A549 treated with dexamethasone at 1 μM for 4 hours (cell line): ENCODE data around the gene SLC35D2. TPM values are rescaled to one million over a fixed set of nuclear protein-coding genes. Genes with fewer than 3 reads are reported as not detected.

Experiments
- total RNA-seq: library from RNA; stranded (reverse); fragments of 200-300 nt; extraction: Qiagen RNA extraction; gene quantifications from 5 replicates; pipeline ENCODE4 v1.2.3, GENCODE V29; 2022

Gene SLC35D2
- total RNA-seq, result 16.5 to 23.0 TPM (median 22.0 TPM) in 5 replicates

DNA sequence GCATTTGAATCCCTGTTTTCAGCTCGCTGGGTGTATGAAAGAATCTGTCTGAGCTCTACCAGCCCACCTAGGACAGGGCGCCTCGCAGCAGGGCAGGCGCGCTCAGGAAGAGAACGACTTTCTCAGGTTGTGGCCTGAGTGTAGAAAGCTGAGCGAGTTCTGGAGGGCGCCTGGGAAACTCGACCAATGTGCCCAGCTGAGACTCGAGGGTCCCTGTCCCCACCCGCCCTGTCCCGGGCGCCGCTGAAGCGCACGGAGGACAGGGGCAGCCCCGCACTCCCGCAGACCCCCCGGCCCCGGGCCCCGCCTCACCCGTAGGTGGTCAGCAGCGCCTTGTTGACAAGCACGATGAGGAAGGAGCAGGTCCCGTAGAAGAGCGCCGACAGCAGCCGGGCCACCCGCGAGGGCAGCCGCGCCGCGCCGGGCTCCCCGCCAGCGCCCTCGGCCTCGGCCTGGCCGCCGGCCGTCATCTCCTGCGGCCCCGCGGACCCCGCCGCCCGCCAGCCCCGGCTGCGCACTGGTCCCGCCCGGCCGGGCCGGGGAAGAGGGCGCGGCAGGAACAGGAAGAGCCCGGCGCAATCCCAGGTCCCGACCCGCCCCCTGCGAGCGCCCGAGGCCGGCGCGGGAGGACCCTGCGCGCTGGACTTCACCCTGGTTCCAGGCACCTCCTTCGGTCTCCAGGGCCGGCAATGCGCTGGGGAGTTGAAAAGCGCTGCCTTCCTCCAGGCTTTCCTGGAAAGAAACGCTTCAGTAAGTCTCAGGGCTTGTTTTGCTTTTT lies at the start of gene SLC35D2:
TSS of gene SLC35D2 (minus strand) at position 547 of the 778 bp plus-strand sequence. CDS start at position 470, 77 bp downstream.

DNA sequence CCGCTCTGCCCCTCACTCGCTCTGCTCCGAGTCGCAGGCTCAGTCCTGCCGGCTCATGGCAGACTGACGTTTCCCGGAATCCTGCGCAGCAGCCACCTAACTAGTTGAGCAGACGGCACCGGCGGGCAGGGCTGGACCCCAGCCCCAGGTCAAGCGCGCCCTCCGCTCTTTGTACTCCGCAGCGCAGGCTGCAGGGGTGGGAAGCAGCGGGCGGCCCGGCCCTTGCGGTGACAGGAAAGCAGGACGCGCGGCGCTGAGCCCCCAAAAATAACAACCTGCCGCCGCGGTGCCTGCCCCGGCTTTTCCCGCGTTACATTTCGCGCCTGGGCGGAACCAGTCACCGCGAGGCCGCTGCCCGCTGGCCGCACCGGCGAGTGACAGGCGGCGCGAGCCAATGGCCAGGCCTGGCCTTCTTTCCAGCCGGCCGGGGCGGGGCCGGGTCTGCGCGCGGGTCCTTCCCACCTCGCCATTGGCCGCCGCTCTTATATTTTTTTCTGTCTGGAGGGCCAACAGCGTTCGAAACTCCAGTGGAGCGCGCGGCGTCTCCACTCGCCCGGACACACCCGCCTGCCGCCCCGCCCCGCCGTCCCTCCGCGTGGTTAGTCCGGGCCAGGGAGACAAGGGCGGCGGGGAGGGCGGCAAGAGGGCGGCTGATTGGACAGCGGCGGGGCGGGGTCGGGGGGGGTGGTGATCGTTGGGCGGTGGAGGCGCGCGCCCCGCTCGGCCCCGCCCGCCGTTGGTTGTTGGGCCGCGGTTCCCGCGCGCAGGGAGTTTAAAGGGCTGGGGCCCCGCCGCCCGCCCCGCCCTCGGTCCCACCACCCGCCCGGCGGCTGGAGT lies 34.8 kb upstream of the SLC35D2 start, which contains the start of gene ZNF367:
TSS of gene ZNF367 (minus strand) at position 288 of the 837 bp plus-strand sequence. CDS start 338 bp downstream, outside the sequence.

GRCh38 chr9:96302021-96302420 lies 81.5 kb downstream of the SLC35D2 start, which contains the start of gene HSD17B3:
HSD17B3 (minus strand) TSS chr9:96302176; CDS start chr9:96302104, 72 bp downstream.

Other genes with a start within 250 kb of the SLC35D2 start
- 0.09 TPM in 1 of 5 replicates, not detected in the others for gene HSD17B3, start 81.5 kb downstream of the SLC35D2 start, total RNA-seq
- gene ZNF367, start 34.7 kb upstream of the SLC35D2 start, total RNA-seq, result 3.9 to 7.2 TPM (median 5.3 TPM) in 5 replicates
- 15.6 to 17.7 TPM (median 15.9 TPM) in 5 replicates for gene HABP4, start 66.5 kb upstream of the SLC35D2 start, total RNA-seq
- 13.4 to 16.3 TPM (median 14.7 TPM) in 5 replicates for gene CDC14B, start 236.1 kb upstream of the SLC35D2 start, total RNA-seq